DMS153 (cell line): Measurements from ENCODE around the gene ELL.

Experiments
- DNase-seq: peaks from one replicate; lab custom pipeline; 2025; lab: John Stamatoyannopoulos, UW

ELL gene

DNA sequence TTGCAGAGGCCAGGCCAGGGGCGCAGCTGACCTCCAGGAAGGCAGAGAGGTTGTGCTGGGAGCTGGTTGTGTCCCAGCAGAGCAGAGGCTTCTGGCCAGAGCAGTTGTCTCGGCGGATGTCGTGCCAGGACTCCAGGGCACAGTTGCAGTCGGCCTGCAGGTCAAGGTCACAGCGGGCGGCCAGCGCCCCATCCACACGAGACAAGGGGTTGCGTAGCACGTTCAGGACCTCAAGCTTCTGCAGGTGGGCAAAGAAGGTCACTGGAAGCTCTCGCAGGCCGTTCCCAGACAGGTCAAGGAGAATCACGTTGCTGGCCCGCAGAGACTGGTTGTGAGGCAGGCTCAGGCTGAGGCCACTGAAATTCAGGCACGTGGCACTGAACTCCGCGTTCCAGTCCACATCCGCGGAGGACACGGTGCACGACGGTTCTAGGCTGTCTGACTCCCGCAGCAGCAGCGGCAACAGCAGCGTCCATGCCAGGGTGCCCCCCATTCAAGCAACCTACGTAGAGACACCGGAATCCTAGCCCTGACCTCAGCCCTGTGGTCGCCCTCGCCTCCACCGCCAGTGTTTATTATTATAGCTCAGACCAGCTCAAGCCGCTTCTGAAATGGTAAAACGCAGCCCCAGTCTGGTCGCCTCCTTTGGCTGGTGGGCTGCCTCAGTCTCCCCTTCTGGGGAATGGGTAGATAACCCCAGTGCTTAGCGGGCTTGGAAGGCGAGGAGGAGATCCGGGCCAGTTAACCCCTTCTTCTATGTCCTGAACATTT, 125.2 kb downstream of the ELL start:
- no peak for DNase-seq

DNA sequence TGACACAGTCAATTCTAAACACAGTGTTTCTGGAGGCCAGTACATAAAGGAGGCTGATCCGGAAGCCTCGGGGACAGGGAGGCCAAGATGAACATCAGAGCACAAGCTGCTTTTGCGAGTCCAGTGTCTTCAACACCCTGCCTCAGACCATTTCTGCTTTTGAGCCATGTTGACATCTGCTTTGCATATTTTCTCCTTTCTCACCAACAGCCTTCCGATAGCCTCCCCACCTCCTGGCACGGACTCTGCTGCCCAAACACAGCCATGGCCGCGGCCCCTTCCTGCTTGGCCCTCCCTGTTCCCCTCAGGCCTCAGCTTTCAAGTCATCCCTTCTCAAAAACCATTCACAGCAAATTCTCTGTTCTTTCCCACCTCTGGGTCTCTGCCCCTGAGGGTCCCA, 128.0 kb downstream of the ELL start:
- DNase-seq, result no peak

- no peak for DNase-seq
These were observed 128.9 kb downstream of the ELL start for GRCh38 chr19:18392926-18393325.
